K562 (cell line): Measurements from ENCODE around the gene KRTAP2-4.

ENCODE experiments used
- POLR2AphosphoS5 ChIP-seq: IDR thresholded peaks from 2 replicates; pipeline ENCODE4 v1.6.1; 2011; ENCODE audit warnings: mild to moderate bottlenecking, low read depth, low read length, moderate library complexity; ENCODE audit not compliant: control insufficient read depth, insufficient read depth
- RB1 ChIP-seq: fragments of 450-650 bp; IDR thresholded peaks from 2 replicates; pipeline ENCODE4 v1.6.1; 2017; ENCODE audit warnings: low read depth, mild to moderate bottlenecking
- SMC3 ChIP-seq: conservative IDR thresholded peaks from 2 replicates; pipeline ENCODE4 v1.6.1; 2011; ENCODE audit warnings: low read depth, low read length, improper control_type of control experiment; ENCODE audit not compliant: insufficient read depth
- ZNF24 ChIP-seq: fragments of 450-650 bp; IDR thresholded peaks from 2 replicates; pipeline ENCODE4 v1.6.1; 2016

GRCh38 chr17:41037853-41038350 is 27.8 kb downstream of the KRTAP2-4 start:
- TF ChIP-seq ZNF24 (no peak), RB1 (no peak), SMC3 (no peak), POLR2AphosphoS5 (no peak)
